ENCODE data around the gene UBP1. TPM values are rescaled to one million over a fixed set of nuclear protein-coding genes. Genes with fewer than 3 reads are reported as not detected.
"Not testable (repeated sequence)": the region's sequence is repeated elsewhere in the genome, so short reads cannot be mapped to it uniquely, and the experiment has no call there.

Gene UBP1
- 34.4 TPM for total RNA-seq

DNA sequence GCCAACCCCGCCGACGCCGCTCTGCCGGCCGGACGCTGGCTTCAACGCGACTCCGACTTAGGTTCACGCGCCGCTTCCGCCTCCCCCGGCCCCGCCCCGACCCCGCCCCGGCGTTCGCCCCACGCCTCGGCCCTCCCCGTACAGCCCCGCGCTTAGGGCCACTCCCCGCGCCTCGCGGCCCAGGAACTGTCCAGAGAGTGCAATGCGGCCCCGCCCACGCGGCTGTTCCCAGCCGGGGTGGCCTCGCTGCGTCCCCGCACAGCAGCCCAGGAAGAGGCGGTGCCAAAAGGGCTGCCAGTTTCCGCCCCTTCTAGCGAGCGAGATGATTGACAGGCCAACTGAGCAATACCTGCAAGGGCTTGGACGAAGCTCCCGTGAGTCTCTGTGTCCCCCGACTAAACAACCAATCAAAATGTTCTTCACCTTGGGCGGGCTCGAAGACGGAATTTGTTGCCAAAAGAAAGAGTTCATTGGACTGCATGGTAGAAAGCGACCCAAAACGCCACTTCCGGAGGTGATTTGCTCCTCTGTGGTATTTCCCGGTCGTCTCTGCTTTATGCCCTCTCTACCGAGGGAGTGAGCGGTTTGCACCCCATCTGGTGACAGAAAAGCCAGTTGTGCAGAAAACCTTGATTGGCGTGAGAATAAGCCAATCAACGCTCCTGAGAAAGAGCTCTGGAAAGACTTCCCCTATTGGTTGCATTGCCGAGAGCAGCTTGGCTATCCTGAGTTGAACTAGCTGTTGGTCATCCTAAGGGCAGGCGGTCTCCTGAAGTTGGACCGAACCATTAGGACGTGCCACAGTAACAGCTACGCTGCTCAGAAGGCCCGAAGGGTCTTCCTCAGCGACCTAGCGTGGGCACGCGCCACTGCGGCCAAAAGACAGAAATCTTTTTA, at the start of gene UBP1:
Gene UBP1, minus strand, starts transcription at position 78 of the 897 bp plus-strand sequence. CDS start 557 bp downstream, outside the sequence.
- Histone ChIP-seq H3K4me3 (ENCODE audit: low read length in 3 of 3) (peak within 1 kb of the TSS; percentile 89 to 98 (median 94)), H3K4me1 (ENCODE audit: control insufficient read depth in 3 of 3, insufficient read depth in 3 of 3, low read length in 3 of 3) (peaks cover 18 to 39% (median 31%) of the 10 kb centered on the region in 3 donors)

DNA sequence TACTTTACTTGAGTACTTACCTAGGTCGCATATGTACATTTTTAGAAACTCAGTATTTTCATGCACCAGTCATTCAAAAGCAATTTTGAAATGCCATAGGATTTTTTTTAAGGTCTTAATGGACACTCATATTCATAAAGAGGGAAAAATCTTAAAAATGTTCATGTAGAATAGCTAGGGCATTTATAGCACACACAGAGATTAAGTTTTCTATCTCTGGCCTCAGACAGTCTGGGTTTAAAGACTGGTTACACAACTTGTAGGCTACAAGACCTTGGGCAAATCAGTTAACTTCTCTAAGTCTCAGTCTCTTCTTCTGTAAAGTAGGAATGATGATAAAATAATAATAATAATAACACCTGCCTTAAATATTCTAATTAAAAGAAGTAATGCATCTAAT, 48.5 kb upstream of the UBP1 start:
- Histone ChIP-seq H3K4me1 (ENCODE audit: control insufficient read depth in 3 of 3, insufficient read depth in 3 of 3, low read length in 3 of 3) (no peaks in the 10 kb centered on the region), H3K27me3 (ENCODE audit: control insufficient read depth in 3 of 3, insufficient read depth in 3 of 3, low read length in 3 of 3) (no peaks in the 10 kb centered on the region), H3K9ac (ENCODE audit: low read depth in 1 of 3, low read length in 3 of 3) (no peak overlapping the region), H3K9me3 (ENCODE audit: control insufficient read depth in 3 of 3, low read length in 3 of 3) (no peaks in the 10 kb centered on the region), H3K36me3 (ENCODE audit: control insufficient read depth in 3 of 3, insufficient read depth in 3 of 3, low read length in 3 of 3) (no peaks in the 10 kb centered on the region), H3K4me3 (ENCODE audit: low read length in 3 of 3) (no peak overlapping the region), H3K27ac (ENCODE audit: low read depth, low read length) (no peak overlapping the region)

More for the DNA sequence above, at the start of gene UBP1:
- Histone ChIP-seq H3K9me3 (ENCODE audit: control insufficient read depth in 3 of 3, low read length in 3 of 3) (no peaks in the 10 kb centered on the region), H3K36me3 (ENCODE audit: control insufficient read depth in 3 of 3, insufficient read depth in 3 of 3, low read length in 3 of 3) (no peaks in the 10 kb centered on the region), H3K27ac (ENCODE audit: low read depth, low read length) (peak within 1 kb of the TSS; percentile 97), H3K9ac (ENCODE audit: low read depth in 1 of 3, low read length in 3 of 3) (peak within 1 kb of the TSS; percentile 95 to 99 (median 97)), H3K27me3 (ENCODE audit: control insufficient read depth in 3 of 3, insufficient read depth in 3 of 3, low read length in 3 of 3) (no peaks in the 10 kb centered on the region)

DNA sequence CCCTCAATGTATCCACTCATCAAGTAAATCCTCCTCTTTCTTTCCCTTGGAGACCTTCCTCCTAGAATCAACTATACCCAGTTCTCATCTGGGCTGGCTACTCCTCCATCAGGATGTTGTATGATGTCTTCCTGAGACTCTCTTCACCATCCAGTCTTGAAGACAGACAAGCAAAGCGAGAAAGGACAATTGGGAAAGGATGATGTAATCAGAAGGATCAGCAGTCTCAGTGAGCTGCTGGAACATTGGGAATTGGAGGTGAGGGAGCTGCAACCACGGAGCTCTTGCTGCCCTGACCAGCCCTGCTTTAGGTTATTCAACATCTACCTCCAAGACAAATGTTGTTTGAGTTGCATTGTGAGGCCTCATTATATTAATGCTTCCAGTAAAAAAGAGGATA, 48.0 kb upstream of the UBP1 start:
- Histone ChIP-seq H3K36me3 (ENCODE audit: control insufficient read depth in 3 of 3, insufficient read depth in 3 of 3, low read length in 3 of 3) (no peaks in the 10 kb centered on the region), H3K9me3 (ENCODE audit: control insufficient read depth in 3 of 3, low read length in 3 of 3) (no peaks in the 10 kb centered on the region), H3K27ac (ENCODE audit: low read depth, low read length) (no peak overlapping the region), H3K4me1 (ENCODE audit: control insufficient read depth in 3 of 3, insufficient read depth in 3 of 3, low read length in 3 of 3) (no peaks in the 10 kb centered on the region), H3K9ac (ENCODE audit: low read depth in 1 of 3, low read length in 3 of 3) (no peak overlapping the region), H3K4me3 (ENCODE audit: low read length in 3 of 3) (no peak overlapping the region), H3K27me3 (ENCODE audit: control insufficient read depth in 3 of 3, insufficient read depth in 3 of 3, low read length in 3 of 3) (no peaks in the 10 kb centered on the region)

DNA sequence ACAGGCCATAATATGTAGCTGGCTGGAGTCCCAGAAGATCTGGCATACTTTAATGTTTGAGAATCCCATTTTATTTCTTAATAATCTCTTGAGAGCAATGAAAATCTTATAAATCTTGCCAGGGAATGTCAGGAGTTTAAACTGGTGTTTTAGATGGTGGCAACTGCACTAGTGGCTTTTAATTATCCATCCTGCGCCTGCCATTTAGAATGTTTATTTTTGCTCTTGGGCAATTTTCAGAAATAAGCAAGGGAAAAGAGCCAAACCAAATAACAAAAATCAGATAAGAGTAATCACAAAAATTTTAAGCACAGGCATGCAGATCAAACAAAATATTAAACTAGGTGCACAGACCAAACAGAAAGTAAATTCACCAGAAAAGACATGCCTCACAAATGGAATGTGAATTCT, 41.9 kb upstream of the UBP1 start:
- no peaks in the 10 kb centered on the region for H3K4me1 ChIP-seq (ENCODE audit: control insufficient read depth in 3 of 3, insufficient read depth in 3 of 3, low read length in 3 of 3)
- no peak overlapping the region for H3K4me3 ChIP-seq (ENCODE audit: low read length in 3 of 3)
- no peak overlapping the region for H3K27ac ChIP-seq (ENCODE audit: low read depth, low read length)
- no peak overlapping the region for H3K9ac ChIP-seq (ENCODE audit: low read depth in 1 of 3, low read length in 3 of 3)
- no peaks in the 10 kb centered on the region for H3K27me3 ChIP-seq (ENCODE audit: control insufficient read depth in 3 of 3, insufficient read depth in 3 of 3, low read length in 3 of 3)
- H3K9me3 ChIP-seq (ENCODE audit: control insufficient read depth in 3 of 3, low read length in 3 of 3), result no peaks in the 10 kb centered on the region
- no peaks in the 10 kb centered on the region for H3K36me3 ChIP-seq (ENCODE audit: control insufficient read depth in 3 of 3, insufficient read depth in 3 of 3, low read length in 3 of 3)

GRCh38 chr3:33474896-33475295, 34.7 kb upstream of the UBP1 start:
- no peaks in the 10 kb centered on the region for H3K4me1 ChIP-seq (ENCODE audit: control insufficient read depth in 3 of 3, insufficient read depth in 3 of 3, low read length in 3 of 3)
- no peaks in the 10 kb centered on the region for H3K9me3 ChIP-seq (ENCODE audit: control insufficient read depth in 3 of 3, low read length in 3 of 3)
- no peaks in the 10 kb centered on the region for H3K27me3 ChIP-seq (ENCODE audit: control insufficient read depth in 3 of 3, insufficient read depth in 3 of 3, low read length in 3 of 3)
- H3K27ac ChIP-seq (ENCODE audit: low read depth, low read length), result no peak overlapping the region
- H3K4me3 ChIP-seq (ENCODE audit: low read length in 3 of 3), result no peak overlapping the region
- H3K9ac ChIP-seq (ENCODE audit: low read depth in 1 of 3, low read length in 3 of 3), result no peak overlapping the region
- H3K36me3 ChIP-seq (ENCODE audit: control insufficient read depth in 3 of 3, insufficient read depth in 3 of 3, low read length in 3 of 3), result no peaks in the 10 kb centered on the region

DNA sequence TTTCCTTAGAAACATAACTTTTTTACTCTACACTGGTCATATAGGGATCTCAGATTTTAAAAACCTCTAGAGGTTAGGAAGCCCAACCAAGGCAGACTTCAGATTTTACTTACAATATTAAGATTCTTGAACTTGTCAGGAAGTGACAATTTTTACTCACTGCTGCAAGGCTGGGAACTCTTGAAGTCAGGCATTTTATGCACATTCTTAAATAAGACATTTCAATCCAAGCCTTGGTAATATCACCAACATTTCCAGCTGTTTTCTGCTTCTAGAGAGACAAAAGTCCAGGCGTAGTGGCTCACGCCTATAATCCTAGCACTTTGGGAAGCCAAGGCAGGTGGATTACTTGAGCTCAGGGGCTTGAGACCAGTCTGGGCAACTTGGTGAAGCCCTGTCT, 33.6 kb upstream of the UBP1 start:
- Histone ChIP-seq H3K27ac (ENCODE audit: low read depth, low read length) (no peak overlapping the region), H3K9me3 (ENCODE audit: control insufficient read depth in 3 of 3, low read length in 3 of 3) (no peaks in the 10 kb centered on the region), H3K27me3 (ENCODE audit: control insufficient read depth in 3 of 3, insufficient read depth in 3 of 3, low read length in 3 of 3) (no peaks in the 10 kb centered on the region), H3K4me1 (ENCODE audit: control insufficient read depth in 3 of 3, insufficient read depth in 3 of 3, low read length in 3 of 3) (no peaks in the 10 kb centered on the region), H3K4me3 (ENCODE audit: low read length in 3 of 3) (no peak overlapping the region), H3K9ac (ENCODE audit: low read depth in 1 of 3, low read length in 3 of 3) (no peak overlapping the region), H3K36me3 (ENCODE audit: control insufficient read depth in 3 of 3, insufficient read depth in 3 of 3, low read length in 3 of 3) (no peaks in the 10 kb centered on the region)

DNA sequence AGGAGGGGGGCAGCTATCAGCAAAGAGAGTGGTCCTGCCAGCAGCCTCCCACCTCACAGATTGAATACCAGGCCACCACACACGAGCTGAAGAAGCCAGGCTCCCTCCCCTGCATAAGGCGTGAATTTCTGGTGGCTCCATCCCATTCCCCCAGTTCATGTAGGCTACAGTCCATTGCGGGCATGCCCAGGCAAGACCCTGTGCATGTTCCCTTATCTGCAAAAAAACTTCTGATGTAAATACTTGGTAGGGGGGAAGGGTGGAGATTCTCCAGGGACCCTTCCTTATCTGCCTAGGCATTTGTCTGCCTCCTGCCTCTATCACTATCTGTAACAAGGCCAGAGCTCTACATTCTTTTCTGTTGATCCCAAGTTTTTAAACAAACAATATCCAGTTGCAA, 27.6 kb upstream of the UBP1 start:
- Histone ChIP-seq H3K36me3 (ENCODE audit: control insufficient read depth in 3 of 3, insufficient read depth in 3 of 3, low read length in 3 of 3) (peaks cover 0 to 6% (median 0%) of the 10 kb centered on the region in 3 donors), H3K4me3 (ENCODE audit: low read length in 3 of 3) (no peak overlapping the region), H3K4me1 (ENCODE audit: control insufficient read depth in 3 of 3, insufficient read depth in 3 of 3, low read length in 3 of 3) (no peaks in the 10 kb centered on the region), H3K27me3 (ENCODE audit: control insufficient read depth in 3 of 3, insufficient read depth in 3 of 3, low read length in 3 of 3) (no peaks in the 10 kb centered on the region), H3K9ac (ENCODE audit: low read depth in 1 of 3, low read length in 3 of 3) (no peak overlapping the region), H3K27ac (ENCODE audit: low read depth, low read length) (no peak overlapping the region), H3K9me3 (ENCODE audit: control insufficient read depth in 3 of 3, low read length in 3 of 3) (no peaks in the 10 kb centered on the region)

DNA sequence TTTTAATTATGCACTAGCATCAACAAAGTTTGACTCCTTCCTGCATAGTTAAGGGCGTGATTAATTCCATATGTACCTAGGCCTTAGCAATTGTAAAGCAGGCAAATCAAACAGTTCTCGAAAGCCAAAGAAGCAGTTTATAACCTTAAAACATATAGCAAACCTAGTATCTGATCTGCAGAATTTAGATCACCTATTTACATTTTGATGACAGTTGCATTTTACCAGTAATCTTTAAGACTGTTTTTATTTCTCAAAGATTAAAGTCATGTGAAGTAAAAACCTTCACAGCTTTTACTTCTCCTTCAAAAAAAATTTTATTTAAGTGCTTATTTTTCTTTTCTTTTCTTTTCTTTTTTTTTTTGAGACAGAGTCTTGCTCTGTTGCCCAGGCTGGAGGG, 20.9 kb upstream of the UBP1 start:
- Histone ChIP-seq H3K4me3 (ENCODE audit: low read length in 3 of 3) (no peak overlapping the region), H3K36me3 (ENCODE audit: control insufficient read depth in 3 of 3, insufficient read depth in 3 of 3, low read length in 3 of 3) (no peaks in the 10 kb centered on the region), H3K27me3 (ENCODE audit: control insufficient read depth in 3 of 3, insufficient read depth in 3 of 3, low read length in 3 of 3) (no peaks in the 10 kb centered on the region), H3K27ac (ENCODE audit: low read depth, low read length) (no peak overlapping the region), H3K9me3 (ENCODE audit: control insufficient read depth in 3 of 3, low read length in 3 of 3) (peaks cover 6 to 8% (median 6%) of the 10 kb centered on the region in 3 donors), H3K4me1 (ENCODE audit: control insufficient read depth in 3 of 3, insufficient read depth in 3 of 3, low read length in 3 of 3) (no peaks in the 10 kb centered on the region), H3K9ac (ENCODE audit: low read depth in 1 of 3, low read length in 3 of 3) (no peak overlapping the region)

DNA sequence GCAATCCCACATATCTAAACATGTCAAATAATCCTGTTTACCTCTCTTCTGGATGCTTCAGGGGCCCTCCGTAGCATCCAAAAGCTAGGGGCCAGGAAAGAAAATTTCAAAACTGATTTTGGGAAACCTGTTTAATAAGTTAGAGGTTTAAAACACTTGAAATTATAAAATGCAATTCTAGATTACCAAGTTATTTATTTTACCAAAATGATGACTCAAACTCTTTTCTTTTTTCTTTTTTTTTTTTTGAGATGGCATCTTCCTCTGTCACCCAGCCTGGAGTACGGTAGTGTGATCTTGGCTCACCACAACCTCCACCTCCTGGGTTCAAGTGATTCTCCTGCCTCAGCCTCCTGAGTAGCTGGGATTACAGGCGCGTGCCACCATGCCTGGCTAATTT, 19.4 kb upstream of the UBP1 start:
- H3K9ac ChIP-seq (ENCODE audit: low read depth in 1 of 3, low read length in 3 of 3); H3K27me3 ChIP-seq (ENCODE audit: control insufficient read depth in 3 of 3, insufficient read depth in 3 of 3, low read length in 3 of 3); H3K27ac ChIP-seq (ENCODE audit: low read depth, low read length); H3K4me3 ChIP-seq (ENCODE audit: low read length in 3 of 3); H3K9me3 ChIP-seq (ENCODE audit: control insufficient read depth in 3 of 3, low read length in 3 of 3); H3K4me1 ChIP-seq (ENCODE audit: control insufficient read depth in 3 of 3, insufficient read depth in 3 of 3, low read length in 3 of 3); H3K36me3 ChIP-seq (ENCODE audit: control insufficient read depth in 3 of 3, insufficient read depth in 3 of 3, low read length in 3 of 3): not testable (repeated sequence)

DNA sequence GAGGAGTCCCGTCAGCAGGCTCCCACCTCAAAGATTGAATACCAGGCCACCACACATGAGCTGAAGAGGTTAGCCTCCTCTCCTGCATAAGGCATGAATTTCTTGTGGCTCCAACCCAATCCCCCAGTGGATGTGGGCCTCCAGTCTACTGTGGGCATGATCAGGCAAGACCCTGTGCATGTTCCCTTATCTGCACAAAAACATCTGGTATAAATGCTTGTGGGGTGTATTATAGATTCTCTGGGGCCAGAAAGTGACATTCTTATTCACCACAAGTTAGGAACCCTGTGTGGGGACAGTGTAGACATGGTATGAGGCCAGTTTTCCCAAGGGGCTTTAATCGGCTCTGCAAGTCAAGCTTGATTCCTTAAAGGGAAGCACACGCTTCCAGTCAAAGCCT, 18.2 kb upstream of the UBP1 start:
- H3K9me3 ChIP-seq (ENCODE audit: control insufficient read depth in 3 of 3, low read length in 3 of 3), result peaks cover 6 to 8% (median 6%) of the 10 kb centered on the region in 3 donors
- H3K9ac ChIP-seq (ENCODE audit: low read depth in 1 of 3, low read length in 3 of 3), result no peak overlapping the region
- no peaks in the 10 kb centered on the region for H3K4me1 ChIP-seq (ENCODE audit: control insufficient read depth in 3 of 3, insufficient read depth in 3 of 3, low read length in 3 of 3)
- H3K27me3 ChIP-seq (ENCODE audit: control insufficient read depth in 3 of 3, insufficient read depth in 3 of 3, low read length in 3 of 3), result no peaks in the 10 kb centered on the region
- H3K36me3 ChIP-seq (ENCODE audit: control insufficient read depth in 3 of 3, insufficient read depth in 3 of 3, low read length in 3 of 3), result no peaks in the 10 kb centered on the region
- no peak overlapping the region for H3K4me3 ChIP-seq (ENCODE audit: low read length in 3 of 3)
- no peak overlapping the region for H3K27ac ChIP-seq (ENCODE audit: low read depth, low read length)
